H9 (cell line): ENCODE data around the gene VPS35L. TPM values are rescaled to one million over a fixed set of nuclear protein-coding genes. Genes with fewer than 3 reads are reported as not detected.

ENCODE experiments used
- DNase-seq: peaks from one replicate; pipeline ENCODE4 v3.0.0-alpha.2; 2017
- H2AFZ ChIP-seq: one replicate; pipeline ENCODE4 v1.6.1; 2013; ENCODE audit warnings: mild to moderate bottlenecking, low read length, control low read depth, moderate library complexity
- H2AK5ac ChIP-seq: 2 replicates; pipeline ENCODE4 v1.6.1; 2013; ENCODE audit warnings: low read length, control low read depth, mixed read lengths; ENCODE audit not compliant: insufficient read length
- H2BK120ac ChIP-seq: one replicate; pipeline ENCODE4 v1.6.1; 2013; ENCODE audit warnings: low read depth, mild to moderate bottlenecking, low read length, control low read depth, inconsistent platforms; ENCODE audit not compliant: poor library complexity, severe bottlenecking
- H2BK12ac ChIP-seq: 2 replicates; pipeline ENCODE4 v1.6.1; 2013; ENCODE audit warnings: low read length, control low read depth, mixed read lengths, low read depth; ENCODE audit not compliant: insufficient read length
- H2BK15ac ChIP-seq: 2 replicates; pipeline ENCODE4 v1.6.1; 2013; ENCODE audit warnings: low read depth, low read length, control low read depth
- H2BK20ac ChIP-seq: one replicate; pipeline ENCODE4 v1.6.1; 2013; ENCODE audit warnings: low read depth, mild to moderate bottlenecking, low read length, control low read depth, inconsistent platforms; ENCODE audit not compliant: poor library complexity, severe bottlenecking
- H2BK5ac ChIP-seq: 2 replicates; pipeline ENCODE4 v1.6.1; 2013; ENCODE audit warnings: low read length, control low read depth, mixed read lengths; ENCODE audit not compliant: insufficient read length
- H3K14ac ChIP-seq: 2 replicates; pipeline ENCODE4 v1.6.1; 2013; ENCODE audit warnings: low read length, control low read depth; ENCODE audit not compliant: insufficient read depth
- H3K18ac ChIP-seq: 2 replicates; pipeline ENCODE4 v1.6.1; 2013; ENCODE audit warnings: low read depth, mild to moderate bottlenecking, mixed read lengths, low read length, control low read depth; ENCODE audit not compliant: insufficient read length
- H3K23ac ChIP-seq: 2 replicates; pipeline ENCODE4 v1.6.1; 2013; ENCODE audit warnings: low read length, control low read depth, mixed read lengths, low read depth; ENCODE audit not compliant: insufficient read length
- H3K23me2 ChIP-seq: 2 replicates; pipeline ENCODE4 v1.6.1; 2013; ENCODE audit warnings: low read depth, mild to moderate bottlenecking, mixed read lengths, low read length, control low read depth; ENCODE audit not compliant: insufficient read length, poor library complexity, severe bottlenecking
- H3K27ac ChIP-seq: 2 replicates; pipeline ENCODE4 v1.5.1; 2013; ENCODE audit warnings: low read length, control low read depth, mixed read lengths, low read depth; ENCODE audit not compliant: insufficient read length
- H3K27me3 ChIP-seq: 2 replicates; pipeline ENCODE4 v1.6.1; 2013; ENCODE audit warnings: low read length, control low read depth, inconsistent platforms; ENCODE audit not compliant: insufficient read depth
- H3K4ac ChIP-seq: 2 replicates; pipeline ENCODE4 v1.6.1; 2013; ENCODE audit warnings: low read depth, mild to moderate bottlenecking, control low read depth, inconsistent platforms, low read length, moderate library complexity
- H3K4me1 ChIP-seq: 2 replicates; pipeline ENCODE4 v1.6.1; 2013; ENCODE audit warnings: low read length, control low read depth, inconsistent platforms; ENCODE audit not compliant: insufficient read depth
- H3K4me2 ChIP-seq: 2 replicates; pipeline ENCODE4 v1.6.1; 2013; ENCODE audit warnings: low read length, control low read depth, mixed read lengths; ENCODE audit not compliant: insufficient read length, insufficient read depth
- H3K56ac ChIP-seq: 2 replicates; pipeline ENCODE4 v1.6.1; 2013; ENCODE audit warnings: low read depth, mild to moderate bottlenecking, mixed read lengths, low read length, control low read depth; ENCODE audit not compliant: insufficient read length
- H3K79me1 ChIP-seq: 2 replicates; pipeline ENCODE4 v1.6.1; 2013; ENCODE audit warnings: low read depth, mild to moderate bottlenecking, moderate library complexity, low read length, control low read depth, inconsistent platforms; ENCODE audit not compliant: insufficient read depth, poor library complexity, severe bottlenecking
- H3K79me2 ChIP-seq: 2 replicates; pipeline ENCODE4 v1.6.1; 2013; ENCODE audit warnings: low read length, control low read depth, inconsistent platforms; ENCODE audit not compliant: insufficient read depth
- H3K9ac ChIP-seq: 2 replicates; pipeline ENCODE4 v1.6.1; 2013; ENCODE audit warnings: low read length, control low read depth, mixed read lengths; ENCODE audit not compliant: insufficient read length; ENCODE audit errors: extremely low read depth
- H3K9me3 ChIP-seq: one replicate; pipeline ENCODE4 v1.6.1; 2013; ENCODE audit warnings: low read depth, low read length, inconsistent platforms; ENCODE audit not compliant: control insufficient read depth
- H3T11ph ChIP-seq: one replicate; pipeline ENCODE4 v1.6.1; 2013; ENCODE audit warnings: mild to moderate bottlenecking, low read length, control low read depth, inconsistent platforms
- H4K20me1 ChIP-seq: one replicate; pipeline ENCODE4 v1.6.1; 2013; ENCODE audit not compliant: control insufficient read depth, insufficient read length, insufficient read depth
- H4K5ac ChIP-seq: 2 replicates; pipeline ENCODE4 v1.6.1; 2013; ENCODE audit warnings: low read depth, mild to moderate bottlenecking, mixed read lengths, low read length, control low read depth; ENCODE audit not compliant: insufficient read length
- H4K8ac ChIP-seq: replicated peaks from 2 replicates; pipeline ENCODE4 v1.6.1; 2013; ENCODE audit warnings: low read length, control low read depth, mixed read lengths, low read depth; ENCODE audit not compliant: insufficient read length
- H4K91ac ChIP-seq: 2 replicates; pipeline ENCODE4 v1.6.1; 2013; ENCODE audit warnings: low read depth, mild to moderate bottlenecking, moderate library complexity, mixed read lengths, low read length, control low read depth; ENCODE audit not compliant: insufficient read length
- H3K27ac Mint-ChIP-seq, 3 experiments: 2 replicates in 2 of 3; 3 replicates in 1 of 3; pipeline ENCODE4 v1.8.0; 2020 to 2021; ENCODE audit warnings: mixed read lengths in 3 of 3, mild to moderate bottlenecking in 1 of 3, moderate library complexity in 1 of 3
- H3K27me3 Mint-ChIP-seq: 2 replicates; pipeline ENCODE4 v1.8.0; 2021; ENCODE audit warnings: low read depth, mild to moderate bottlenecking, moderate library complexity, mixed read lengths
- H3K36me3 Mint-ChIP-seq, 3 experiments: 2 replicates in 2 of 3; 3 replicates in 1 of 3; pipeline ENCODE4 v1.8.0; 2020 to 2021; ENCODE audit warnings: low read depth in 3 of 3, mixed read lengths in 3 of 3; ENCODE audit not compliant: insufficient read depth in 1 of 3
- H3K4me1 Mint-ChIP-seq, 2 experiments: 2 replicates each; pipeline ENCODE4 v1.8.0; 2020; ENCODE audit warnings: mixed read lengths in 2 of 2
- H3K4me3 Mint-ChIP-seq, 2 experiments: 2 replicates in 1 of 2; 3 replicates in 1 of 2; pipeline ENCODE4 v1.8.0; 2020 to 2021; ENCODE audit warnings: mild to moderate bottlenecking in 2 of 2, mixed read lengths in 2 of 2, moderate library complexity in 1 of 2
- H3K9me3 Mint-ChIP-seq, 2 experiments: 2 replicates in 1 of 2; 3 replicates in 1 of 2; pipeline ENCODE4 v1.8.0; 2020; ENCODE audit warnings: mild to moderate bottlenecking in 2 of 2, mixed read lengths in 2 of 2, moderate library complexity in 1 of 2
- CTCF ChIP-seq: fragments of 200-600 bp; sonication (generic); conservative IDR thresholded peaks from 3 replicates; pipeline ENCODE4 v1.8.0; 2021; ENCODE audit warnings: antibody characterized with exemption, mild to moderate bottlenecking
- WGBS: extraction: QIAGEN DNeasy Blood & Tissue Kit; methylation state at CpG from one replicate; pipeline ENCODE4 v1.1.7; 2013; ENCODE audit warnings: missing lambda C conversion rate, low lambda C conversion rate, mixed read lengths; ENCODE audit not compliant: insufficient read length; ENCODE audit errors: extremely low coverage; 5-methylcytosine and 5-hydroxymethylcytosine counted together
- total RNA-seq: library from RNA; stranded (reverse); gene quantifications from 2 replicates; pipeline ENCODE4 v1.2.1, GENCODE V29; 2021

The VPS35L gene
- total RNA-seq, 1 experiment from 2014 or later, result 58.4 TPM

GRCh38 chr16:19532601-19533000 lies 22.9 kb upstream of the VPS35L start:
- H3K27ac ChIP-seq, result no peak overlapping the region
- no peak overlapping the region for H3K56ac ChIP-seq
- WGBS, result no CpG with 5 or more reads among the region's 1 CpG
- H3K9me3 Mint-ChIP-seq, result no peaks in the 10 kb centered on the region
- H2AK5ac ChIP-seq, result no peak overlapping the region
- peaks cover 5 to 58% (median 46%) of the 10 kb centered on the region in 3 experiments; a peak in 6 of 7 replicates for H3K36me3 Mint-ChIP-seq
- H3K27ac Mint-ChIP-seq, result no peak overlapping the region
- H3K27me3 Mint-ChIP-seq, result no peaks in the 10 kb centered on the region
- no peaks in the 10 kb centered on the region for H3K23me2 ChIP-seq
- no peak overlapping the region for H2BK15ac ChIP-seq
- H2BK5ac ChIP-seq, result no peak overlapping the region
- H4K20me1 ChIP-seq, result no peaks in the 10 kb centered on the region
- H4K8ac ChIP-seq, result no peak overlapping the region
- H3T11ph ChIP-seq, result no peak overlapping the region
- H3K18ac ChIP-seq, result no peak overlapping the region
- peaks cover 10 to 14% of the 10 kb centered on the region in 2 experiments for H3K4me1 Mint-ChIP-seq
- no peaks in the 10 kb centered on the region for H3K9me3 ChIP-seq
- no peak overlapping the region for H3K23ac ChIP-seq
- no peak overlapping the region for H4K5ac ChIP-seq
- H2BK12ac ChIP-seq, result no peak overlapping the region
- H3K79me1 ChIP-seq, result no peaks in the 10 kb centered on the region
- H3K14ac ChIP-seq, result no peak overlapping the region
- H3K27me3 ChIP-seq, result no peaks in the 10 kb centered on the region
- H3K79me2 ChIP-seq, result no peaks in the 10 kb centered on the region
- H2AFZ ChIP-seq, result no peak overlapping the region
- H2BK120ac ChIP-seq, result no peak overlapping the region
- TF ChIP-seq CTCF, result no peak
- no peak overlapping the region for H3K4me2 ChIP-seq
- H3K4me1 ChIP-seq, result no peaks in the 10 kb centered on the region
- no peak overlapping the region for H4K91ac ChIP-seq
- H3K4ac ChIP-seq, result no peak overlapping the region
- no peak for DNase-seq
- no peak overlapping the region for H2BK20ac ChIP-seq
- no peak overlapping the region for H3K4me3 Mint-ChIP-seq
- H3K9ac ChIP-seq, result no peak overlapping the region
